B cell (primary cell): ENCODE results near the gene CEP85L.

Experiments used
- CTCF ChIP-seq: fragments of 200-600 bp; IDR thresholded peaks from one replicate; pipeline ENCODE4 v1.8.0; 2022; ENCODE audit warnings: antibody characterized with exemption, mild to moderate bottlenecking
- EZH2 ChIP-seq: IDR thresholded peaks from 2 replicates; pipeline ENCODE4 v1.6.1; 2012; ENCODE audit warnings: borderline replicate concordance, low read depth, mild to moderate bottlenecking, moderate library complexity, low read length; ENCODE audit not compliant: insufficient read depth, poor library complexity, severe bottlenecking

- TF ChIP-seq EZH2 (no peak), CTCF (no peak)
These were observed 1.3 kb downstream of the CEP85L start for GRCh38 chr6:118649918-118650581.
